Femur (tissue), 1 donor: ENCODE data around the gene ZNF714.
"Not testable (repeated sequence)": the region's sequence is repeated elsewhere in the genome, so short reads cannot be mapped to it uniquely, and the experiment has no call there.

Experiments
- DNase-seq: peaks from one replicate; pipeline ENCODE4 v3.0.0-alpha.2; 2017

Gene ZNF714

GRCh38 chr19:21133633-21134032 lies 51.6 kb downstream of the ZNF714 start:
- DNase-seq: no peak

GRCh38 chr19:21134934-21135366 lies 52.9 kb downstream of the ZNF714 start:
- DNase-seq: no peak

- no peak for DNase-seq
These were observed 53.4 kb downstream of the ZNF714 start for GRCh38 chr19:21135433-21135832.

GRCh38 chr19:21138130-21138529 lies 56.1 kb downstream of the ZNF714 start:
- no peak for DNase-seq

- not testable (repeated sequence) for DNase-seq
These were observed 59.0 kb downstream of the ZNF714 start for GRCh38 chr19:21141006-21141405.

GRCh38 chr19:21141787-21142464 lies 59.9 kb downstream of the ZNF714 start, which contains the start of gene ZNF431:
Gene ZNF431 (plus strand): TSS chr19:21142040. CDS start chr19:21142184, 144 bp downstream.
- DNase-seq: peak; percentile 97

GRCh38 chr19:21143428-21143827 lies 61.4 kb downstream of the ZNF714 start:
- no peak for DNase-seq

GRCh38 chr19:21143854-21144253 lies 61.9 kb downstream of the ZNF714 start:
- DNase-seq: no peak

- DNase-seq: no peak
These were observed 65.5 kb downstream of the ZNF714 start for GRCh38 chr19:21147540-21147939.

- no peak for DNase-seq
These were observed 66.7 kb downstream of the ZNF714 start for GRCh38 chr19:21148681-21149080.

GRCh38 chr19:21149877-21150276 lies 67.9 kb downstream of the ZNF714 start:
- no peak for DNase-seq

GRCh38 chr19:21151460-21151859 lies 69.5 kb downstream of the ZNF714 start:
- DNase-seq: no peak

GRCh38 chr19:21158523-21159135 lies 76.6 kb downstream of the ZNF714 start:
- DNase-seq: no peak

- no peak for DNase-seq
These were observed 82.5 kb downstream of the ZNF714 start for GRCh38 chr19:21164541-21164940.

- DNase-seq: no peak
These were observed 84.4 kb downstream of the ZNF714 start for GRCh38 chr19:21166436-21166835.
